Fibroblast of the aortic adventitia (primary cell): ENCODE measurements around the gene CELF1. TPM values are rescaled to one million over a fixed set of nuclear protein-coding genes. Genes with fewer than 3 reads are reported as not detected.

Experiments used
- DNase-seq: peaks from one replicate; pipeline ENCODE4 v3.0.0-alpha.2; 2010; ENCODE audit warnings: low read depth
- H3K4me3 ChIP-seq: 2 replicates; pipeline ENCODE4 v1.5.1; 2011; ENCODE audit warnings: low read depth, mild to moderate bottlenecking, control low read depth, low read length, moderate library complexity
- CTCF ChIP-seq: IDR thresholded peaks from 2 replicates; pipeline ENCODE4 v1.5.1; 2011; ENCODE audit warnings: mild to moderate bottlenecking, low read length, control low read depth, inconsistent platforms; ENCODE audit not compliant: insufficient read depth
- total RNA-seq: library from RNA; depleted of rRNA; stranded (reverse); fragments of >200 nt; gene quantifications from 2 replicates; pipeline ENCODE4 v1.2.3, GENCODE V29; 2012; ENCODE audit warnings: low replicate concordance

The CELF1 gene
- total RNA-seq, 1 donor: 103 TPM

DNA sequence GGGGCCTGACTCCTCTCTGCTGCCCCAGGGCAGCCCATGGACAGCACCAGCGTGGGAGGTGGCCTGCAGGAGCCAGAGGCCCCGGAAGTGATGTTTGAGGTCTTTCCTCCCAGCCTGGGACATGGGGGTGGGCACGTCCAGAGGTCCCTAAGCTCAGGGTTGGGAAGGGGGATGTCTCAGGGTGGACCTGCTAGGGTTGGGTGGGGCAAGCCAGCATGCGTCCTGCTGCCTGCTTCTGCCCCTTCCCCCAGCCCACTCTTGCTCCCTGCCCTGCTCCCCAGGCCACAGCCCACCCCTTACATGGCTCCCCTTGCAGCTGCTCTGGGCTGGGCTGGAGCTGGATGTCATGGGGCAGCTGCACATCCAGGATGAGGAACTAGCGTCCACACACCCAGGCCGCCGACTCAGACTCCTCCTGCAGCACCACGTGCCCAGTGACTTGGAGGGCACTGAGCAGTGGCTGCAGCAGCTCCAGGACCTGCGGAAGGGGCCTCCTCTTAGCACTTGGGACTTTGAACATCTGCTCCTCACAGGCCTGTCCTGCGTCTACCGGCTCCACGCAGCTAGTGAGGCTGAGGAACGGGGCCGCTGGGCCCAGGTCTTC is 34.9 kb upstream of the CELF1 start:
- no peak overlapping the region for H3K4me3 ChIP-seq
- no peak for DNase-seq
- TF ChIP-seq CTCF: no peak

- DNase-seq: peak; percentile 28
- H3K4me3 ChIP-seq: no peak overlapping the region
- no peak for TF ChIP-seq CTCF
Measured at GRCh38 chr11:47587039-47587716, 34.2 kb upstream of the CELF1 start.

- no peak within 1 kb of the TSS for H3K4me3 ChIP-seq
- DNase-seq: peak; percentile 41
- TF ChIP-seq CTCF: no peak
Measured at GRCh38 chr11:47586098-47586855, 33.3 kb upstream of the CELF1 start, which contains the start of gene FAM180B. TSS of gene FAM180B (plus strand) at chr11:47586678. CDS start at chr11:47586769, 91 bp downstream.

DNA sequence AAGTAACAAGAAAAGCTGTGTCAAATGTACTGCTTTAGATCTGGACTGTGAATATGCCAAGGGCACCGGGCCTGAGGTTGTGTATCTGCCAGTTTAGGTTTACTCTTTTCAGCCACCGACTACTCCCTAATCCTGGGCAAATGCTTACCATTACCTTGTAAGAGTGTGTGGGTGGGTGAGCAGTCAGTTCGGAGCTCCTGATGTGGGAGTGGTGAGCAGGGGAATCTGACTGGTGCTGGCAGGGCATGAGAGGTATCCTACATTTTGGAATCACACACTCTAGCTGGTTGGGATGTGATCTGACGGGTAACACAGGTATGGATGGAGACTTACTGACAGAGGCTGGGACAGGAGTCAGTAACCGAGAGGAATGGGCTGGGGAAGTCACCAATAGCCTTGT is 30.9 kb upstream of the CELF1 start:
- no peak for DNase-seq
- TF ChIP-seq CTCF: no peak
- H3K4me3 ChIP-seq: no peak overlapping the region

- H3K4me3 ChIP-seq: peak within 1 kb of the TSS; percentile 96
- no peak for TF ChIP-seq CTCF
- peak; percentile 88 for DNase-seq
Measured at GRCh38 chr11:47578524-47579494, 25.9 kb upstream of the CELF1 start, which contains the start of the genes KBTBD4 and NDUFS3. TSS of gene KBTBD4 (minus strand) at chr11:47578970. CDS start at chr11:47578951, 19 bp downstream. TSS of gene NDUFS3 (plus strand) at chr11:47579074. CDS start at chr11:47579092, 18 bp downstream.
